ELR (cell line): Measurements from ENCODE around the gene TBX21.

Source experiments
- DNase-seq: peaks from one replicate; pipeline ENCODE4 v3.0.0-alpha.2; 2015; ENCODE audit warnings: low read depth

TBX21 gene

GRCh38 chr17:47774987-47775580, 42.0 kb downstream of the TBX21 start:
- no peak for DNase-seq

GRCh38 chr17:47776330-47777197, 43.5 kb downstream of the TBX21 start:
- peak; percentile 71 for DNase-seq

GRCh38 chr17:47778184-47778635, 45.2 kb downstream of the TBX21 start:
- no peak for DNase-seq

GRCh38 chr17:47781397-47781796, 48.4 kb downstream of the TBX21 start:
- no peak for DNase-seq

- DNase-seq = peak; percentile 44
Measured at GRCh38 chr17:47785538-47786123, 52.6 kb downstream of the TBX21 start.

GRCh38 chr17:47789611-47790561, 56.9 kb downstream of the TBX21 start:
- peak; percentile 73 for DNase-seq

DNA sequence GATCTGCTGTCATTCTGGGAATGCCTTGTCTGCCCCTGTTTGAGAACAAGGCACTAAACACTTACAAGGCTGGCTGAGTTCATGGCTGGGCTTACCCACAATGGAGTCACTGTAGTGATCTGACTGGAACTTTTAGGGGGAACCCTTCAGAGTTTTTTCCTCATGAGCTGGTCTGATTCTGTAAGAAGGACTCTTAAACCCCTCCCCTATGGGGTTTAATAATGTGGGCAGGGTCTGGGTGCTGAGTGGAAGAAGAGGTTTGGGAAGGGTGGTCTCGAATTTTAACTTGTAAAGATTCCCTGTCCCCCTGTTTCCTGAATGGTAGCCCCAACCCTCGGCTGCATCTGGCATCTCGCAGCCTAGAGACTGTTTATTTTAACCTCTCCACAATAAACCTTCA, 58.0 kb downstream of the TBX21 start:
- no peak for DNase-seq

- DNase-seq = no peak
Measured at GRCh38 chr17:47792457-47792856, 59.4 kb downstream of the TBX21 start.

GRCh38 chr17:47792979-47793378, 59.9 kb downstream of the TBX21 start:
- no peak for DNase-seq
